Measurements from ENCODE around the gene MYO6.

Gene MYO6

GRCh38 chr6:75968143-75968542 lies 219.1 kb downstream of the MYO6 start:
- no peak for DNase-seq
